Measurements from ENCODE around the gene DCUN1D2.
A peak's percentile ranks its signal among the peaks of the same experiment; 100 is the strongest.

The DCUN1D2 gene

DNA sequence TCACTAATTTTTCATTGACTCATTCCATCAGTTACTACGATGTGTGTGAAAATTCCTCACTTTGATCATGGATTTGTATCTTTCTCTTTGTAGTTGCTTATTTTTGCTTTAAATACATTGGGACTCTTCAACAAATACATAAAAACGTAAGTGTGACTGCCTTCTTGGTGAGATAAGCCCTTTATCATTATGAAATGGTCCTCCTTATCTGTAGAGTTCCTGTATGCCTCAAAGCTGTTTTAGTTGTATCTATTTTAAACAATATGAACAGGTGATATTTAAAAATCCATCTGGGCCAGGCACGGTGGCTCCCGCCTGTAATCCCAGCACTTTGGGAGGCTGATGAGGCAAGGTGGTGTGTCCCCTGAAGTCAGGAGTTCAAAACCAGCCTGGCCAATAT lies 11.3 kb downstream of the DCUN1D2 start:
- no peak for DNase-seq (ENCODE audit: extremely low read depth, low read depth)
- TF ChIP-seq, protein P1, sequence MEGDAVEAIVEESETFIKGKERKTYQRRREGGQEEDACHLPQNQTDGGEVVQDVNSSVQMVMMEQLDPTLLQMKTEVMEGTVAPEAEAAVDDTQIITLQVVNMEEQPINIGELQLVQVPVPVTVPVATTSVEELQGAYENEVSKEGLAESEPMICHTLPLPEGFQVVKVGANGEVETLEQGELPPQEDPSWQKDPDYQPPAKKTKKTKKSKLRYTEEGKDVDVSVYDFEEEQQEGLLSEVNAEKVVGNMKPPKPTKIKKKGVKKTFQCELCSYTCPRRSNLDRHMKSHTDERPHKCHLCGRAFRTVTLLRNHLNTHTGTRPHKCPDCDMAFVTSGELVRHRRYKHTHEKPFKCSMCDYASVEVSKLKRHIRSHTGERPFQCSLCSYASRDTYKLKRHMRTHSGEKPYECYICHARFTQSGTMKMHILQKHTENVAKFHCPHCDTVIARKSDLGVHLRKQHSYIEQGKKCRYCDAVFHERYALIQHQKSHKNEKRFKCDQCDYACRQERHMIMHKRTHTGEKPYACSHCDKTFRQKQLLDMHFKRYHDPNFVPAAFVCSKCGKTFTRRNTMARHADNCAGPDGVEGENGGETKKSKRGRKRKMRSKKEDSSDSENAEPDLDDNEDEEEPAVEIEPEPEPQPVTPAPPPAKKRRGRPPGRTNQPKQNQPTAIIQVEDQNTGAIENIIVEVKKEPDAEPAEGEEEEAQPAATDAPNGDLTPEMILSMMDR (IDR thresholded peaks at IDR 0.05; ENCODE audit: low read depth, low read length): no peak

DNA sequence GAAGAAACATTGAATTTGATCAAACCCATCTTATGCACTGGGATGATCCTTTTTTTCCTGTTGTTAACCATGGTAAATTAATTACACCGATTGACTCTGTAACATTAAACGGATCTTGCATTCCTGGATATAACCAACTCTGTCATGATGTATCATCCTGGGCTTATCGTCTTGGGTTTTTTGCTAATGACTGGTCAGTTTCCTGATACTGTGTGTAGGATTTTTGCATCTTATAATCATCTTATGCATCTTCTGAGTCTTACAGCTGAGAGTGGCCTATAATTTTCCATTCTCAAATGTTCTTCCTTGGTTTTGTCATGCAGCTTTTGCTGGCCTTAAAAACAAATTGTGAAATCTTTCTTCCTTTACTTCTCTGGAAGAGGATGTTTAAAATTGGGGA lies 12.8 kb downstream of the DCUN1D2 start:
- no peak for DNase-seq (ENCODE audit: extremely low read depth, low read depth)
- TF ChIP-seq, protein P1 (IDR thresholded peaks at IDR 0.05; ENCODE audit: low read depth, low read length): no peak

DNA sequence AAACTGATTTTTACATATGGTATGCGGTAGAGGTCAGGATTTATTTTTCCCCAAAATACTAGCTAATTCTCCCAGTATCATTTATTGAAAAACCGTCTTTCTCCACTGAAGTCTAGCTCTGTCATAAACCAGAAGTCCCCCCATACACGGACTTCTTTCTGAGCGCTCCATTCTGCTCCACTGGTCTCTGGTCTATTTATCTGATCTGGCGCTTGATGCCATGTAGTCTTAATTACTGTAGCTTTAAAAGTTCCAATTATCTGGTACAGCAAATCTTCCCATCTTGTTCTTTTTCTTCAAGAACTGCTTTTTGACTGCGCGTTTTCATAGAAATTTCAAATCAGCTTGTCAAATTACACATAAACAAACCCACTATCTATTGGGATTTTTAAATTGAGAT lies 13.7 kb downstream of the DCUN1D2 start:
- TF ChIP-seq, protein P1 (IDR thresholded peaks at IDR 0.05; ENCODE audit: low read depth, low read length): no peak
- DNase-seq (ENCODE audit: extremely low read depth, low read depth): no peak

DNA sequence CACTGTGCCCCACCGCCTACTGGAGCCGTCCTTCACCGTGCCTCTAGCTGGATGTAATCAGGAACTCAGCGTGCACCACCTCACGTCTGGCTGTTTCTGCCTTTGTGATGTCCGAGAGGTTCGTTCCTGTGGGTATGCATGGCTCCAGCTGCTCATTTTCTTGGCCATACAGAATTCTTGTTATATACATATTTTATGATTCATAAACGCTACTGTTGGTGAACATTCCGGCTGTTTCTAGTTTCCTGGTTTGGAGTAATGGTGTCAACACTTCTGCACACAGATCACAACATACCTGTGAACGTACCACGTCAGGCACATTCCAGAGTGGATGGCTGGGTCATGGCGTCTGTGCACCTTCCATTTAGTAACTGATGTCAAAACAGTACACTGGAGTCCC lies 14.6 kb downstream of the DCUN1D2 start:
- TF ChIP-seq, protein P1 (IDR thresholded peaks at IDR 0.05; ENCODE audit: low read depth, low read length): no peak

DNA sequence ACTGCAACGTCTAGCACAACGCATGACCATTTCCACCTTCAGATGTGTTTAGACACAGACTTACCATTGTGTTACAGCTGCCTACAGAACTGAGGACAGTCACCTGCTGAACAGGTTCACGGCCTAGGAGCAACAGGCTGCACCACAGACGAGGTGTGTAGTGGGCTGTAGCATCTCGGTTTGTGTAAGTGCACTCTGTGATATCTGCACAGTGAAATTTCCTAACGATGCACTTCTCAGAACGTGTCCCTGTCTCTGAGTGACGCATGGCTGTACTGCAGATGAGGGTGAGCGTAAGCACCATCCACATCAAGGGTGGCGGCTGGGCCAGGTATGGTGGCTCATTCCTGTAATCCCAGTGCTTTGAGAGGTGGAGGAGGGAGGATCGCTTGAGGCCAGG lies 15.2 kb downstream of the DCUN1D2 start:
- TF ChIP-seq, protein P1 (IDR thresholded peaks at IDR 0.05; ENCODE audit: low read depth, low read length): no peak
- DNase-seq (ENCODE audit: extremely low read depth, low read depth): no peak

More for the DNA sequence above, 14.6 kb downstream of the DCUN1D2 start:
- no peak for DNase-seq (ENCODE audit: extremely low read depth, low read depth)

DNA sequence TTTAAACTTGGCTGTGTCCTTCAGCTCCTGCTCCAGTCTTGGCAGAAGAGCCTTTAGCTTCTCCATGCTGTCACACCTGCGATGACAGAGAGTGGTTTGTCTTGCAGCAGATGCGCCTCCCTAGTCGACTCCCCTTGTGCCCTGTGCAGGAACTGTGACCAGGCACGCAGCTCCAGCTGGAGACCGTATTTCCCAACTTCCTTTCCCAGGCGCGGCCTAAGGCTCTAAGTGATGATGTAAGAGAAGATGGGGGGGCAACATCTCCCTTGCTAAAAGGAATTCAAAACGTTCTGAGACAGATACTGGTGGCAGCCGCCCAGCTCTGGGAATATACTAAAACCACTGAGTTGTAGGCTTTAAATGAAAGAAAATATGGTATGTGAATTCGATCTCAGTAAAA lies 16.3 kb downstream of the DCUN1D2 start:
- TF ChIP-seq, protein P1 (IDR thresholded peaks at IDR 0.05; ENCODE audit: low read depth, low read length): no peak
- DNase-seq (ENCODE audit: extremely low read depth, low read depth): peak; percentile 15

DNA sequence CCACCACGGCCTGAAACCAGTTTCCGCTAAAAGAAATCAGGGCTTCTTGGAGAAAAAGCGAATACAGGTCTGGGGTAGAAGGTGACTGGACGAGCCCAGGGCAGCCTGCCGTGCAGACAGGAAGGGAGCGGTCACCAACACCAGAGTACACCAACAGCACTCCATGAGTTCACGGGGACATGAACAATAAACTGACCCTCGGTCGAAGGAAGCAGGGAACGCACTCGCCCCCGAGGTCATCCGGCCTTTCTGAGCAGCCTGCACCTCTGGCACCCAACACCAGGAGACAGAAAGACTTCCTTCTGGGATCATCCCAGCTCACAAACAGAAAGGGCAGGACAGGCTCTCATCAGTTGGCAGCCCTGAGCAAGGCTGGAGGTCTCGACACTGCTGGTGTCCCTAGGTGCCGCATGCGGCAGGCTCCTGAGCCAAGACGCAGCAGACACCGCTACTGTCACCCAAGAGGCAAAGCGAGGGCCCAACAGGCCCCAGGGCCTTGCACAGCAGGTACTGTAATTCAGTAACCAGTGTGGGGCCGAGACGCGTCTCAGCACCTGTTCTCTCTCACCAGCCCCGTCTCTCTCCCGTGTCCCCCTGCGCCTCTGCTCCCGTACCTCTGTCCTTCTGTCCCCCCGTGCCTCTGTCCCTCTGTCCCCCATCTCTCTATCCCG lies 18.0 kb downstream of the DCUN1D2 start:
- no peak for DNase-seq (ENCODE audit: extremely low read depth, low read depth)
- TF ChIP-seq, protein P1 (IDR thresholded peaks at IDR 0.05; ENCODE audit: low read depth, low read length): no peak

Data from AG09319 (cell line).